GM19351 (cell line): ENCODE results near the gene CPHXL.

Experiments
- ATAC-seq: cut with Tn5 transposase; IDR thresholded peaks from one replicate; pipeline ENCODE4 v1.9.1; 2021; ENCODE audit warnings: mild to moderate bottlenecking, moderate library complexity; ENCODE audit not compliant: unreplicated experiment

CPHXL gene

GRCh38 chr16:75726390-75726789, at the start of gene CPHXL:
TSS of gene CPHXL (minus strand) at chr16:75726490. CDS start at chr16:75726442, 48 bp downstream.
- ATAC-seq, result no peak

GRCh38 chr16:75774197-75774596, 47.9 kb upstream of the CPHXL start:
- peak; percentile 48 for ATAC-seq

GRCh38 chr16:75770051-75770450, 43.8 kb upstream of the CPHXL start:
- no peak for ATAC-seq

DNA sequence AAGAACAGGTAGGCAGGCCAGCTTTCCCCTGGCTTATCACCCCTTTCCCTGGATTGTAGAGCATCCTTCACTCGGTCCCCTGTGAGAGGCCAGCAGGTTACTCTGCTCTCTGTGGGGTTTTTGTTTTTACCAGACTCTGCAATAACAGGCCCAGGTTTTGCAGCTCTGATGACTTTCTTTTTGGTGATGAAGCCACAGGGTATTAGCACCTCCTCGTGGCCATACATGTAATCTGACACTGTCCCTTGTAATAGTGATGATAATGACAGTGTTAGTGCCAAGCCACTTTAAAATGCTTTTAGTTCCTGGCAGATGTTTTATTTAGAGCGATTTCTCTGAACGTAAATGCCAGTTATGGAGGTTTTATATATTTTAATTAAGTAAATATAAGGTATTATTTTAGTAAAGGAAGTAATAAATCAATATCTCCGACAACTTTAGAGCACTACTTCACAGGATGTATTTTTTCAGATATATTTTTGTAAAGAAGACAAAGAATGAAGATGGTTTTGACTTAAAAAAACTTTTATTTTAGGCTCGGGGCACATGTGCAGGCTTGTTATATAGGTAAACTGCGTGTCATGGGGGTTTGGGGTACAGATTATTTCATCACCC, 38.0 kb upstream of the CPHXL start:
- peak; percentile 81 for ATAC-seq

- no peak for ATAC-seq
These were observed 36.9 kb upstream of the CPHXL start for GRCh38 chr16:75763204-75763603.

- no peak for ATAC-seq
These were observed 36.5 kb upstream of the CPHXL start for GRCh38 chr16:75762746-75763145.

- ATAC-seq, result peak; percentile 49
These were observed 34.8 kb upstream of the CPHXL start for GRCh38 chr16:75761108-75761507.

DNA sequence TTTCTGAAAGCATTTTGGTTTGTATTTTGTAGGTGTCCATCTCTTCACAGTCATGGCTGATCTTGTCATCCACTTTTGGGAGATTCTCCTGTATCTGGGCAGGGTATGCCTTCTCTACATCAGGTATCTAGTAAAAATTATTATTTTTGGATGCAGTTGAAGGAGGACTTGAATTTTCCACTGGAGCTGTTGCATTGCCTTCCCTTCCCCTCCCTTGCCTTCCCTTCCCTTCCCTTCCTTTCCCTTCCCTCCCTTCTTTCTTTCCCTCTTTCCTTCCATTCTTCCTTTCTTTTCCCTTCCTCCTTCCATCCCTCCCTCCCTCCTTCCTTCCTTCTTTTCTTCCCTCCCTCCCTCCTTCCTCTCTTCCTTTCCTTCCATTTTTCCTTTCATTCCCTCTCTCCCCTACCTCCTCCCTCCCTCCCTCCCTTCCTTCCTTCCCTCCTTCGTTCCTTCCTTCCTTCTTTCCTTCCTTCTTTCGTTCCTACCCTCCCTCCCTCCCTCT, 33.8 kb upstream of the CPHXL start:
- ATAC-seq, result no peak

GRCh38 chr16:75758215-75758614, 31.9 kb upstream of the CPHXL start:
- peak; percentile 34 for ATAC-seq

DNA sequence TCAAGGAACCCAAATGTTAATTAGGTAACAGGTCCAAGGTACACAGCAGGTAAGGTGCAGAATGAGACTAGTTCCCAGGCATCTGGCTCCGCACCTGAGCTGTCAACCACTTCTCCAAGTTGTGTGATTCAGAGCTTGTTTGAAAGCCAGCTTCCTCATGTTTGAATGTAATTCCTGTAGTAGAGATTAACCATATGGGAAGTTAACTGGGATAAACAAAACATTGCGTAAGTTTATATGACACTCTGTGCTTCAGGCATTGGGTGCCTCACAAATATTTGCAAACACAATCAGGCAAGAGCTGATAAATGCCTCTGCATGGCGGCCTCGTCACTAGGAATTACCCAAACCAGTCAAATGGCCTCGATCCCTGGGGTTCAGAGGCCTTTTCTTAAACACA, 27.9 kb upstream of the CPHXL start:
- no peak for ATAC-seq

GRCh38 chr16:75750528-75750927, 24.2 kb upstream of the CPHXL start:
- ATAC-seq, result no peak

- ATAC-seq, result no peak
These were observed 20.1 kb upstream of the CPHXL start for GRCh38 chr16:75746359-75746758.

- ATAC-seq, result peak; percentile 87
These were observed 19.5 kb upstream of the CPHXL start for GRCh38 chr16:75745823-75746222.

GRCh38 chr16:75745242-75745641, 19.0 kb upstream of the CPHXL start:
- ATAC-seq, result peak; percentile 59

DNA sequence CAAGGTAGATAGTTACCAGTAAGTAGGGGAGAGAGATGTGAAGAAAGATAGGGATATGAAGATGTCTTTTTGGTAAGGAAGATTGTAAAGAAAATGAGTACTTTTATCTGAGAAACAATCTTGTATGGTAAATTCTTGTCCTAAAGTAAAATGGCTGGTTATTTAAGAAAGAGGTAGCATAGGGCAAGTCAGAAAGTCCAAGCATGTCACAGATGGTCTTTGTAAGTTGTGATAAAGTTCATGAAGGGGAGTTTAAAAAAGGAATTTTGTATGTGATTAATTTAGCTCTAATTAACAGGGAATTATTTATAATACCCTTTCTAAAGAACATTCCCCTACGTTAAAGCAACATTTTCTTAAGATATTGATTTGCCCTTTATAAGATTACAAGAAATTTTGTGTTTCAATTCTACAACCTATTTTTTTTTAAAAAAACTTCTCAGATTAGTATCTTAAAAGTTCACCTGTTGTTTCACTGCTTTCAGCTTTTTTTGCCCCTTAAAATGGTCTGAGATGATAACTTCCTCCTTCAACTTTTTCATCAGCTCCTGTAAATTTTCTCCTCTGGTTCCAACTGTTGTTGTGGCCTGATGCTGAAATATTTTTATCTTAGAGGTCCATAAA, 16.2 kb upstream of the CPHXL start:
- ATAC-seq, result no peak

GRCh38 chr16:75733305-75734211, 7.3 kb upstream of the CPHXL start:
- ATAC-seq, result no peak

DNA sequence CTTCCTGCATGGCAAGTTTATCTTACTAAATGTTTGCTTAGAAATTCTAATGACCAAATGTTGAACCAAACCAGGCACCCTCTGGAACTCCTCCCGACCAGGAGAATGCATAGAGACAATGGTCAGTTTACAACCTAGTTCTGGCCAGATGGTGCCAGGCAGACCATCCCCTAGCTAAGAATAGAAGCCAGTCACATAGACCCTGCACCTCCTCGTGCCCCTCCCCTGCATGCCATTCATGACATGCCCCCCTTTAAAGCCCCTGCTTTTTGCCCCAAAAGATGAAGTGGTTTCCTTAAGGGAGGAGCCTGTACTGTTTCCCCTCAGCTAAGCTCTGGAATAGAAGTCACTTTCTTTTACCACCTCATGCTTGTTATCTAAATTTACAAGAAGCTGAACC, 6.6 kb upstream of the CPHXL start:
- no peak for ATAC-seq

- no peak for ATAC-seq
These were observed 931 bp upstream of the CPHXL start for GRCh38 chr16:75727221-75727620.

DNA sequence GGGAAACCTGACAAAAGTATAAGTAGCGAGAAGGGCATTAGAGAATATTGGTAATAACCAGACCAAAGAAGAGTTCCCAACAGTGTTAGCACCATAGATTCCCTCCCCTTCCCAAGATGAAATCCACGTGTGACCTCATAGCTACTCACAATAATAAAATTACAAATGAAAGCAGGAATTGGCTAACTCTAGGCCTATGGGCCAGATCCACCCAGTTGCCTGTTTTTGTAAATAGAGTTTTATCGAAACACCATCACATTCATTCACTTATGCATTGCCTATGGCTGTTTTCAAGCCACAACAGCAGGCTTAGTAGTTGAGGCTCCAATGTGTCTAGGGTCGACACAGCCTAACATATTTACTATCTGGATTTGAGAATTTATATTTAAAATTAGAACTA, 7.8 kb downstream of the CPHXL start:
- ATAC-seq, result no peak

DNA sequence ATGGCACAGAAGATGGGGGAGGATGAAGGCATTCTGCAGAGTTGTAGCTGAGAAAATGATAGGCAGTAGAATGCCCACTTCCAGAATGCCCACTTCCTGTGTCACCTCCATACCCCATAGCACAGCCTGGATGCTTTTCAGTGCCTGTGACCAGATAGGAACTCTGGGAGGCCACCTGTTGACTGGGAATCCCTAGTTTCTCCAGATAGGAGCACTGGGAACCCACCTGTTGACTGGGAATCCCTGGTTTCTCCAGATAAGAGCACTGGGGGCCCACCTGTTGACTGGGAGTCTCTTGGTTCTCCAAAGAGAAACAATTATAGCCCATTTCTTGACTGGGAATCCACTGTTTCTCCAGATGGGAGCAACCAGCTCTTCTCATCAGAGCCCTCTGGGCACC, 11.6 kb downstream of the CPHXL start:
- ATAC-seq, result no peak

DNA sequence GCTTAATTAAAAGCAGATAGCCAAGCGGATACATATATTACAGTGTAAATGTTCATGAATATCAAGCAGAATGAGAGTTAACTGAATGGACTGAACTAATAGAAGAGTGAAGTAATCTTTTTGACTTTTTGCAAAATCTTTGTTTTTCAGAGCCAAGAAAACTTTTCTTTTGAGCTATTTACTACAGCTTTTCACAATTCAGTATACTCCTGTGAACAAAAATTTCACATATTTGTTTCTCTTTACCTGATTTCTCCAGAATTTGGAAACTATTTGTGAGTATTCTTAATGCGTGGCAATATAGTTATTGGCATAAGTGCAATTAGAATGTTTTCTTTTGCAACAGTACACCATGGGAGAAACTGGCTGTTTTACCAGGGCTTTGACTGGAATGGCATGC, 15.9 kb downstream of the CPHXL start:
- ATAC-seq, result no peak

DNA sequence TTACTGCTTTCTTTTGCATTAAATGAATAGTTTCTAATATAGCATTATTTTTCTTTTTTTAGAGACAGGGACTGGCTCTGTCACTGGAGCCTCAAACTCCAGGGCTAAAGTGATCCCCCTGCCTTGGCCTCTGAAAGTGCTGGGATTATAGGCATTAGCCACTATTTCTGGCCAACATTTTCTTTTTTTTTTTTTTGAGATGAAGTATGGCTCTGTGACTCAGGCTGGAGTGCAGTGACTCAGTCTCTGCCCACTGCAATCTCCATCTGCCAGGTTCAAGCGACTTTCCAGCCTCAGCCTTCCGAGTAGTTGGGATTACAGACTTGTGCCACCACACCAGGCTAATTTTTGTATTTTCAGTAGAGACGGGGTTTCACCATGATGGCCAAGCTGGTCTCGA, 23.0 kb downstream of the CPHXL start:
- no peak for ATAC-seq
